OCI-LY3 (cell line): ENCODE data around the gene RNF5.

ENCODE experiments used
- H2AFZ ChIP-seq: fragments of 200-600, 300-600 bp; shearing (Covaris generic); 2 replicates; pipeline ENCODE4 v1.6.0; 2014; ENCODE audit warnings: antibody characterized with exemption, low read depth, low read length
- H3K27ac ChIP-seq: fragments of 200-600, 300-600 bp; sonication (generic); 2 replicates; pipeline ENCODE4 v1.5.1; 2014; ENCODE audit warnings: mild to moderate bottlenecking, low read length, moderate library complexity, mixed read lengths
- H3K27me3 ChIP-seq: fragments of 200-600, 300-600 bp; sonication (generic); 2 replicates; pipeline ENCODE4 v1.6.1; 2014; ENCODE audit warnings: low read depth, low read length, mixed read lengths
- H3K36me3 ChIP-seq: fragments of 200-600, 300-600 bp; sonication (generic); replicated peaks from 2 replicates; pipeline ENCODE3; 2014; ENCODE audit warnings: low read depth, low read length, mixed read lengths
- H3K4me1 ChIP-seq: fragments of 300-600, 200-600 bp; sonication (generic); 2 replicates; pipeline ENCODE4 v1.6.1; 2014; ENCODE audit warnings: low read length, mixed read lengths
- H3K4me2 ChIP-seq: fragments of 200-600, 300-600 bp; sonication (generic); 2 replicates; pipeline ENCODE4 v1.6.1; 2014; ENCODE audit warnings: low read length, mixed read lengths
- H3K4me3 ChIP-seq: fragments of 300-600, 200-600 bp; sonication (generic); 2 replicates; pipeline ENCODE4 v1.5.1; 2014; ENCODE audit warnings: antibody characterized with exemption, mild to moderate bottlenecking, low read length, moderate library complexity
- H3K79me2 ChIP-seq: fragments of 300-600, 200-600 bp; shearing (Covaris generic); 2 replicates; pipeline ENCODE4 v1.6.1; 2014; ENCODE audit warnings: mild to moderate bottlenecking, low read length, mixed read lengths
- H3K9ac ChIP-seq: fragments of 300-600, 200-600 bp; shearing (Covaris generic); 2 replicates; pipeline ENCODE4 v1.6.0; 2014; ENCODE audit warnings: mild to moderate bottlenecking, low read length, moderate library complexity
- H3K9me3 ChIP-seq: fragments of 200-600, 300-600 bp; shearing (Covaris generic); 2 replicates; pipeline ENCODE4 v1.6.1; 2014; ENCODE audit warnings: low read length, mixed read lengths; ENCODE audit not compliant: insufficient read depth
- H4K20me1 ChIP-seq: fragments of 200-600, 300-600 bp; sonication (generic); 2 replicates; pipeline ENCODE4 v1.6.1; 2016; ENCODE audit warnings: low read length, mixed read lengths; ENCODE audit not compliant: insufficient read depth
- EZH2phosphoT487 ChIP-seq: fragments of 200-600 bp; shearing (Covaris generic); IDR thresholded peaks from 2 replicates; pipeline ENCODE4 v1.6.1; 2018; ENCODE audit warnings: antibody characterized with exemption, mixed run types, low read depth
- TF ChIP-seq, protein P1 (sequence below): fragments of 200-600, 300-600 bp; sonication (generic); IDR thresholded peaks from 2 replicates; pipeline ENCODE4 v1.5.1; 2014; ENCODE audit warnings: antibody characterized with exemption, low read length, low read depth

The RNF5 gene

DNA sequence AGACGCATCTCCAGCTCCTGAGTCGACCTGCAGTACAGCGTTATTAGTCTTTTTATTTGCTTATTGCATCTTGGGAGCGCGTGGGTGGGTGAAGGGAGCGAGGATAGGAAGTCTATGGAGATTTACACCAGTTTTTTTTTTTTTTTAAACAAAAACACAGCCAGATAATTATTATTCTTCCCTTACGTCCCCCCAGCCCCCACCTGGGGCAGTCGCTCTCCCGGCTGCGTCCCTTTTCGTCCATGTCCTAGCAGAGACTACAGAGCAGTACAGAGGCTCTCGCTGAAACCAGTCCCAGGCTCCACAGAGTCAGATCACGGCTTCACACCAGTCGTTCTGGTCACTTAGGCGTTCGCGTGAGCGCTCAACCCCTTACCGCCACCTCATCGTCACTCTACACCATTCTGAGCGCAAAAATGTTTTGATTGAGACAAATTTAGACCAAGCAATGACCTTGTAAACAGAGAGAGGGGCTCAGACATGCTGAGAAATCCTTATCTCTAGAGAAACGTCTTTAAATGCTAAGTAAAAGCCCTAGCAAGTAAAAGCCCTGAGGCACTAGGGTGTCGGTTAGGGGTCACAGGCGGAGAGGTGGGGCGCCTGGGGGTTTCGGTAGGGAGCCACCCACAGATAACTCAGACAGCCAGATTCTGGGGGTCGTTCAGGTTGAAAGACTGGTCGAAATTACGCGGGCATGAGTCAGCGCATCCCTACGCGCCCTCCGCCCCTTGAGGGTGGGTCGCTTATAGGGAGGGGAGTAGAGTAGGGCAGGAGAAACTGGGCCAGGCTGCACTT, 25.2 kb upstream of the RNF5 start:
- Histone ChIP-seq H3K27me3 (no peaks in the 10 kb centered on the region), H3K9ac (no peak overlapping the region), H3K79me2 (no peaks in the 10 kb centered on the region), H3K4me2 (peak overlapping the region; percentile 84), H3K4me3 (peak overlapping the region; percentile 96), H3K9me3 (no peaks in the 10 kb centered on the region), H3K27ac (no peak overlapping the region), H3K4me1 (peaks cover 8% of the 10 kb centered on the region), H3K36me3 (no peaks in the 10 kb centered on the region), H2AFZ (no peak overlapping the region), H4K20me1 (no peaks in the 10 kb centered on the region)
- TF ChIP-seq, protein P1, sequence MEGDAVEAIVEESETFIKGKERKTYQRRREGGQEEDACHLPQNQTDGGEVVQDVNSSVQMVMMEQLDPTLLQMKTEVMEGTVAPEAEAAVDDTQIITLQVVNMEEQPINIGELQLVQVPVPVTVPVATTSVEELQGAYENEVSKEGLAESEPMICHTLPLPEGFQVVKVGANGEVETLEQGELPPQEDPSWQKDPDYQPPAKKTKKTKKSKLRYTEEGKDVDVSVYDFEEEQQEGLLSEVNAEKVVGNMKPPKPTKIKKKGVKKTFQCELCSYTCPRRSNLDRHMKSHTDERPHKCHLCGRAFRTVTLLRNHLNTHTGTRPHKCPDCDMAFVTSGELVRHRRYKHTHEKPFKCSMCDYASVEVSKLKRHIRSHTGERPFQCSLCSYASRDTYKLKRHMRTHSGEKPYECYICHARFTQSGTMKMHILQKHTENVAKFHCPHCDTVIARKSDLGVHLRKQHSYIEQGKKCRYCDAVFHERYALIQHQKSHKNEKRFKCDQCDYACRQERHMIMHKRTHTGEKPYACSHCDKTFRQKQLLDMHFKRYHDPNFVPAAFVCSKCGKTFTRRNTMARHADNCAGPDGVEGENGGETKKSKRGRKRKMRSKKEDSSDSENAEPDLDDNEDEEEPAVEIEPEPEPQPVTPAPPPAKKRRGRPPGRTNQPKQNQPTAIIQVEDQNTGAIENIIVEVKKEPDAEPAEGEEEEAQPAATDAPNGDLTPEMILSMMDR = no peak
- TF ChIP-seq EZH2phosphoT487 = no peak

DNA sequence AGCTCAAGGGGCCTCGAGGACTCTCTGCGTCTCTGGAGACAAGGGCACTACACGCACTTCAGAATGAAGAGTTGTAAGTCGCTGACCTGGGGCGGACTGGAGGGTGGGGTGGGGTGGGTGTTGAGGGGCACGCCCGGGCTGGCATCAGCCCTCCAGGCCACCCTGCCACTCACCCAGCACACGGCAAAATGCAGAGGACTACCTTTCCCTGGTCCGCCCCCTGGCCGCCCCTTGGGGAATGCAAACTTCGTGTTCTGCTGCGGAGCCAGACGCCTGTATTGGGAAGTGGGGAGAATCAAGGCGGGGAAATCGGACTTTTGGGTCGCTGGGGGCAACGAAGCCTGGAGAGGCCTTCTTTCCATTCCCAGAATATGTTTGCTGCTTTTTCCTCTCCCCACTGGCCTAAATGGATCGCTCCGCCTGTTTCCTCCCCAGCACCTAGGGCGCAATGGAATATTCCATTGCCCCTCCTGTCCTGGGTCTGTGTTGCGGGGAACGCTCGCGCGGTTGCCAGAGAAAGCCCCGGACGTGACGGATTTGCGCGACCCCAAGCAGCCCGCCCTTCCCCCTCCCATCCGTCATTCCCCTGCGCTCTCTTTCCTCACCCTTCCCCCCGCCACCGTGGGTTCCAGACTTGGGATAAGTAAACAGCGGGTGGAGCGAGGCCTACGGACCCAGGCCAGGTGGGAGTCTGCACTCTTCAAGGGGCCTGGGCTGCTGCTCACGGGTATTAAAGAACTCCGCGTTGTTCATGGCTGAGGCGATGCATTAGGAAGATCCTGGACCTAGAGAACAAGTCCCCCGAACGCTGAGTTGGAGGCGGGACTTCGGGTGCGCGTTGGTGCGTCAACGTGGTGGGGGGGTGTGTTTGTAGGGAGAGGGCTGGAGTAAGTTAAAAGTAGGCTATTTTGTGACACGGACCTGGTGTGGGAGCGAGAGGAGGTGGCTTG, 24.4 kb upstream of the RNF5 start, which contains the start of gene PPT2:
PPT2 (plus strand) TSS at position 578 of the 950 bp plus-strand sequence. CDS start 454 bp downstream, outside the sequence.
- TF ChIP-seq, protein P1 = no peak
- TF ChIP-seq EZH2phosphoT487 = no peak
- peaks cover 8% of the 10 kb centered on the region for H3K4me1 ChIP-seq
- H2AFZ ChIP-seq = peak within 1 kb of the TSS; percentile 97

DNA sequence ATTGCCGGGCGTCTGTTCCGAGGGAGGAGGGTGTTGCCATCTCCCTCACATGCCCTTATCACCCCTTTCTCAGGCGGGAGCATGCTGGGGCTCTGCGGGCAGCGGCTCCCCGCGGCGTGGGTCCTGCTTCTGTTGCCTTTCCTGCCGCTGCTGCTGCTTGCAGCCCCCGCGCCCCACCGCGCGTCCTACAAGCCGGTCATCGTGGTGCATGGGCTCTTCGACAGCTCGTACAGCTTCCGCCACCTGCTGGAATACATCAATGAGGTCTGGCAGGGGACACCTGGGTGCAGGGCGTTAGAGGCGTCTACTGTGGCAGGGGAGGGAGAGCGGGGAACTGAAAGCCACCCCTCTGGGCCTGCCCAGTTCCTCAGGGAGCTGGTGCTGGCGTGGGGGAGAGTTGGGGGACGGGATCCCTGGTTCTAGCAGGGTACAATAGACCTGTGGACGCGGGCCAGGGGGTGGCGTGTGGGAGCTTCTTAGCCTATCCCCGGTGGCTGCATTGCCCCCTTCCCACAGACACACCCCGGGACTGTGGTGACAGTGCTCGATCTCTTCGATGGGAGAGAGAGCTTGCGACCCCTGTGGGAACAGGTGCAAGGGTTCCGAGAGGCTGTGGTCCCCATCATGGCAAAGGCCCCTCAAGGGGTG, 23.6 kb upstream of the RNF5 start:
- no peaks in the 10 kb centered on the region for H3K9me3 ChIP-seq
- H3K4me2 ChIP-seq = peak overlapping the region; percentile 84
- H3K4me1 ChIP-seq = peaks cover 8% of the 10 kb centered on the region
- H3K36me3 ChIP-seq = no peaks in the 10 kb centered on the region
- peak overlapping the region; percentile 96 for H3K4me3 ChIP-seq
- H3K79me2 ChIP-seq = no peaks in the 10 kb centered on the region
- TF ChIP-seq EZH2phosphoT487 = no peak
- TF ChIP-seq, protein P1 = peak; percentile 57
- H2AFZ ChIP-seq = peak overlapping the region; percentile 97; the same call in 1 of the 2 replicates
- H3K9ac ChIP-seq = peak overlapping the region; percentile 75
- no peak overlapping the region for H3K27ac ChIP-seq
- no peaks in the 10 kb centered on the region for H4K20me1 ChIP-seq
- no peaks in the 10 kb centered on the region for H3K27me3 ChIP-seq

More for the DNA sequence above, 24.4 kb upstream of the RNF5 start, which contains the start of gene PPT2:
- Histone ChIP-seq H3K4me2 (peak within 1 kb of the TSS; percentile 84), H3K4me3 (peak within 1 kb of the TSS; percentile 96), H3K27ac (no peak within 1 kb of the TSS), H3K36me3 (no peaks in the 10 kb centered on the region), H3K27me3 (no peaks in the 10 kb centered on the region), H3K79me2 (no peaks in the 10 kb centered on the region), H4K20me1 (no peaks in the 10 kb centered on the region), H3K9me3 (no peaks in the 10 kb centered on the region), H3K9ac (peak within 1 kb of the TSS; percentile 75)
